Ishikawa (cell line): ENCODE results near the gene NAV1.
A peak's percentile ranks its signal among the peaks of the same experiment; 100 is the strongest.

Experiments
- CEBPB ChIP-seq: IDR thresholded peaks from 2 replicates; pipeline ENCODE4 v1.6.1; 2012
- EP300 ChIP-seq: IDR thresholded peaks from 2 replicates; pipeline ENCODE4 v1.6.1; 2012; ENCODE audit warnings: borderline replicate concordance
- TAF1 ChIP-seq: IDR thresholded peaks from 2 replicates; pipeline ENCODE4 v1.6.1; 2012; ENCODE audit warnings: low read depth, mild to moderate bottlenecking
- TF ChIP-seq, protein P1 (sequence below): IDR thresholded peaks from 2 replicates; pipeline ENCODE4 v1.6.1; 2012
- TF ChIP-seq, protein P2 (sequence below): IDR thresholded peaks from 2 replicates; pipeline ENCODE4 v1.6.1; 2012; ENCODE audit warnings: low read depth, mild to moderate bottlenecking

DNA sequence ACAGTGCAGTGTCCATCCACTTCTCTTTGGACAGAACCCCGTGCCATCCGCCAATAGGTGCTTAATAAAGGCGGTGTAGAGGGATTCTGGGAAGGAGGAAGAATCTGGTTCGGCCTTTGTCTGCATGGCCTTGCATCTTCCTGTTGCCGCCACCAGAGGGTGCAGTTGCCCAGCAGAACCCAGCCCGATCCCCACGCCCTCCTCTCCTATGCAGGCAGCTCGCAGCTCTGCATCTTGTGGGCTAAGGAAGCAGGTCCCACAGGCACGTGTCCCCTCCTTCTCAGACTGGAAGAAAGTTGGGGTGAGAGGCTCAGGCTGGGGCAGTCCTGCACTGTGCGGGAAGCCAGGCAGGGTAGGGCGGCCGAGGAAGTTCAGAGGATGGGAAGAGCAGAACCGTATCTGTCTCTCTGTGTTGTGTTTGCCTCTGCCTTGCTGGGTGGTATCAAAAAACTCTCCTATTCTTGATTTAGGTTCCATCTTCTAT, 20.8 kb downstream of the NAV1 start:
- TF ChIP-seq TAF1 (no peak), EP300 (no peak), CEBPB (no peak)
- TF ChIP-seq, protein P1, sequence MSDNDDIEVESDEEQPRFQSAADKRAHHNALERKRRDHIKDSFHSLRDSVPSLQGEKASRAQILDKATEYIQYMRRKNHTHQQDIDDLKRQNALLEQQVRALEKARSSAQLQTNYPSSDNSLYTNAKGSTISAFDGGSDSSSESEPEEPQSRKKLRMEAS = peak; percentile 49; the same call in 1 of the 2 replicates
- TF ChIP-seq, protein P2, sequence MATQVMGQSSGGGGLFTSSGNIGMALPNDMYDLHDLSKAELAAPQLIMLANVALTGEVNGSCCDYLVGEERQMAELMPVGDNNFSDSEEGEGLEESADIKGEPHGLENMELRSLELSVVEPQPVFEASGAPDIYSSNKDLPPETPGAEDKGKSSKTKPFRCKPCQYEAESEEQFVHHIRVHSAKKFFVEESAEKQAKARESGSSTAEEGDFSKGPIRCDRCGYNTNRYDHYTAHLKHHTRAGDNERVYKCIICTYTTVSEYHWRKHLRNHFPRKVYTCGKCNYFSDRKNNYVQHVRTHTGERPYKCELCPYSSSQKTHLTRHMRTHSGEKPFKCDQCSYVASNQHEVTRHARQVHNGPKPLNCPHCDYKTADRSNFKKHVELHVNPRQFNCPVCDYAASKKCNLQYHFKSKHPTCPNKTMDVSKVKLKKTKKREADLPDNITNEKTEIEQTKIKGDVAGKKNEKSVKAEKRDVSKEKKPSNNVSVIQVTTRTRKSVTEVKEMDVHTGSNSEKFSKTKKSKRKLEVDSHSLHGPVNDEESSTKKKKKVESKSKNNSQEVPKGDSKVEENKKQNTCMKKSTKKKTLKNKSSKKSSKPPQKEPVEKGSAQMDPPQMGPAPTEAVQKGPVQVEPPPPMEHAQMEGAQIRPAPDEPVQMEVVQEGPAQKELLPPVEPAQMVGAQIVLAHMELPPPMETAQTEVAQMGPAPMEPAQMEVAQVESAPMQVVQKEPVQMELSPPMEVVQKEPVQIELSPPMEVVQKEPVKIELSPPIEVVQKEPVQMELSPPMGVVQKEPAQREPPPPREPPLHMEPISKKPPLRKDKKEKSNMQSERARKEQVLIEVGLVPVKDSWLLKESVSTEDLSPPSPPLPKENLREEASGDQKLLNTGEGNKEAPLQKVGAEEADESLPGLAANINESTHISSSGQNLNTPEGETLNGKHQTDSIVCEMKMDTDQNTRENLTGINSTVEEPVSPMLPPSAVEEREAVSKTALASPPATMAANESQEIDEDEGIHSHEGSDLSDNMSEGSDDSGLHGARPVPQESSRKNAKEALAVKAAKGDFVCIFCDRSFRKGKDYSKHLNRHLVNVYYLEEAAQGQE = no peak
